Panc1 (cell line): ENCODE results near the gene B3GAT3.

Source experiments
- POLR2AphosphoS5 ChIP-seq: IDR thresholded peaks from 2 replicates; pipeline ENCODE4 v1.6.1; 2012; ENCODE audit warnings: mild to moderate bottlenecking, low read depth, low read length, moderate library complexity
- SIN3A ChIP-seq: IDR thresholded peaks from 2 replicates; pipeline ENCODE4 v1.6.1; 2012; ENCODE audit warnings: low read depth, mild to moderate bottlenecking, low read length, moderate library complexity, borderline replicate concordance; ENCODE audit not compliant: insufficient read depth
- TCF7L2 ChIP-seq: IDR thresholded peaks from 2 replicates; pipeline ENCODE4 v1.6.1; 2011; ENCODE audit warnings: mild to moderate bottlenecking, low read depth, low read length, inconsistent platforms
- TF ChIP-seq, protein P1 (sequence below), 2 experiments: IDR thresholded peaks; 2 replicates each; pipeline ENCODE4 v1.6.1; 2011 to 2012; ENCODE audit warnings: low read depth in 2 of 2, control low read depth in 1 of 2, low read length in 1 of 2, mild to moderate bottlenecking in 1 of 2, moderate library complexity in 1 of 2; ENCODE audit not compliant: insufficient read depth in 1 of 2
- TF ChIP-seq, protein P2 (sequence below): fragments of 450-650 bp; IDR thresholded peaks from 2 replicates; pipeline ENCODE4 v1.5.1; 2017; ENCODE audit warnings: mild to moderate bottlenecking

DNA sequence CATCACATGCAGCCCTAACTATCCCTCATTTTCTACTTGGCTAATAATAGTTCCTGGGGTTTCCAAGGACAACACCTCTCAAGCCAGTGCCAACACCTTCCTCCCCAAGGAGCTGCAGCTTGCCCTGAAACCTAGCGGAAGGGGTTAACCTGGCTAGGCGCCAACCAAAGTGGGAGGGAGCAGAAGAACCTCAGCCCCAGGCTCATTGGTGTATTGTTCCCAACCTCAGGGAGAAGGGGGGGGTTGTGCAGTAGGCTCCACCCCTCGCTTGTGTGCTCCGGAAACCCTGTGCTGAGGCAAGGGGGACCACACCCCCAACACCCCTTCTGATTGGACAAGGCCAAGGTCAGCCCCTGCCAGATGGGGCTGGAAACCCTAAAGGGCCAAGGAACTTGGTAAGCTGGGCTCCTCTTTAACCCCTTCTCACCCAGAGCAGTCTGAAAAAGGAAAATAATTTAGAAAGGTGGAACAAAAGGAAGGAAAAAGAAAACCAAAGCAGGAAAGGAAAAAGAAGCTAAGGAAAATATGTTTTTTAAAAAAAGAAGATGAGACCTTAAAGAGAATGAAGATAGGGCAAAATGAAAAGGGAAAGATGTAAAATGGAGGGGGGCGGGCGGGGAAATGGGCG lies 22.6 kb downstream of the B3GAT3 start:
- TF ChIP-seq, protein P1, sequence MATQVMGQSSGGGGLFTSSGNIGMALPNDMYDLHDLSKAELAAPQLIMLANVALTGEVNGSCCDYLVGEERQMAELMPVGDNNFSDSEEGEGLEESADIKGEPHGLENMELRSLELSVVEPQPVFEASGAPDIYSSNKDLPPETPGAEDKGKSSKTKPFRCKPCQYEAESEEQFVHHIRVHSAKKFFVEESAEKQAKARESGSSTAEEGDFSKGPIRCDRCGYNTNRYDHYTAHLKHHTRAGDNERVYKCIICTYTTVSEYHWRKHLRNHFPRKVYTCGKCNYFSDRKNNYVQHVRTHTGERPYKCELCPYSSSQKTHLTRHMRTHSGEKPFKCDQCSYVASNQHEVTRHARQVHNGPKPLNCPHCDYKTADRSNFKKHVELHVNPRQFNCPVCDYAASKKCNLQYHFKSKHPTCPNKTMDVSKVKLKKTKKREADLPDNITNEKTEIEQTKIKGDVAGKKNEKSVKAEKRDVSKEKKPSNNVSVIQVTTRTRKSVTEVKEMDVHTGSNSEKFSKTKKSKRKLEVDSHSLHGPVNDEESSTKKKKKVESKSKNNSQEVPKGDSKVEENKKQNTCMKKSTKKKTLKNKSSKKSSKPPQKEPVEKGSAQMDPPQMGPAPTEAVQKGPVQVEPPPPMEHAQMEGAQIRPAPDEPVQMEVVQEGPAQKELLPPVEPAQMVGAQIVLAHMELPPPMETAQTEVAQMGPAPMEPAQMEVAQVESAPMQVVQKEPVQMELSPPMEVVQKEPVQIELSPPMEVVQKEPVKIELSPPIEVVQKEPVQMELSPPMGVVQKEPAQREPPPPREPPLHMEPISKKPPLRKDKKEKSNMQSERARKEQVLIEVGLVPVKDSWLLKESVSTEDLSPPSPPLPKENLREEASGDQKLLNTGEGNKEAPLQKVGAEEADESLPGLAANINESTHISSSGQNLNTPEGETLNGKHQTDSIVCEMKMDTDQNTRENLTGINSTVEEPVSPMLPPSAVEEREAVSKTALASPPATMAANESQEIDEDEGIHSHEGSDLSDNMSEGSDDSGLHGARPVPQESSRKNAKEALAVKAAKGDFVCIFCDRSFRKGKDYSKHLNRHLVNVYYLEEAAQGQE (IDR thresholded peaks at IDR 0.05; ENCODE audit: insufficient read depth in 1 of 2, low read depth in 2 of 2, low read length in 1 of 2) = no peak
- TF ChIP-seq, protein P2, sequence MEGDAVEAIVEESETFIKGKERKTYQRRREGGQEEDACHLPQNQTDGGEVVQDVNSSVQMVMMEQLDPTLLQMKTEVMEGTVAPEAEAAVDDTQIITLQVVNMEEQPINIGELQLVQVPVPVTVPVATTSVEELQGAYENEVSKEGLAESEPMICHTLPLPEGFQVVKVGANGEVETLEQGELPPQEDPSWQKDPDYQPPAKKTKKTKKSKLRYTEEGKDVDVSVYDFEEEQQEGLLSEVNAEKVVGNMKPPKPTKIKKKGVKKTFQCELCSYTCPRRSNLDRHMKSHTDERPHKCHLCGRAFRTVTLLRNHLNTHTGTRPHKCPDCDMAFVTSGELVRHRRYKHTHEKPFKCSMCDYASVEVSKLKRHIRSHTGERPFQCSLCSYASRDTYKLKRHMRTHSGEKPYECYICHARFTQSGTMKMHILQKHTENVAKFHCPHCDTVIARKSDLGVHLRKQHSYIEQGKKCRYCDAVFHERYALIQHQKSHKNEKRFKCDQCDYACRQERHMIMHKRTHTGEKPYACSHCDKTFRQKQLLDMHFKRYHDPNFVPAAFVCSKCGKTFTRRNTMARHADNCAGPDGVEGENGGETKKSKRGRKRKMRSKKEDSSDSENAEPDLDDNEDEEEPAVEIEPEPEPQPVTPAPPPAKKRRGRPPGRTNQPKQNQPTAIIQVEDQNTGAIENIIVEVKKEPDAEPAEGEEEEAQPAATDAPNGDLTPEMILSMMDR = no peak
- TF ChIP-seq POLR2AphosphoS5 (no peak), TCF7L2 (no peak), SIN3A (no peak)
